ENCODE results near the gene DCUN1D2. TPM values are rescaled to one million over a fixed set of nuclear protein-coding genes. Genes with fewer than 3 reads are reported as not detected.

Gene DCUN1D2
- total and polyA plus RNA-seq, 10 donors: 6.3 to 33.1 (median 24.4) TPM

GRCh38 chr13:113433391-113433916 is 57.1 kb downstream of the DCUN1D2 start:
- intact Hi-C loops (cut with DNase I; ENCODE audit: low total_unique reads): no loop called here
- no peak overlapping the region for H3K27ac ChIP-seq

GRCh38 chr13:113432506-113433270 is 57.8 kb downstream of the DCUN1D2 start:
- intact Hi-C loops (cut with DNase I; ENCODE audit: low total_unique reads): no loop called here
- Histone ChIP-seq H3K9me3 (no peaks in the 10 kb centered on the region), H3K4me1 (no peaks in the 10 kb centered on the region), H3K36me3 (peaks cover 0 to 6% (median 0%) of the 10 kb centered on the region in 6 donors), H3K27ac (no peak overlapping the region), H3K4me3 (no peak overlapping the region), H3K27me3 (replicated peaks in 1 of 7) (no peaks in the 10 kb centered on the region)
- WGBS, 5 donors: 86 to 96% (median 90%) methylated on average over 27 to 34 of the region's 34 CpGs
- TF ChIP-seq POLR2AphosphoS5 (IDR thresholded peaks at IDR 0.05): no peak
- no peak for TF ChIP-seq POLR2A (IDR thresholded peaks at IDR 0.05)
- no peak for DNase-seq

More at GRCh38 chr13:113433391-113433916, 57.1 kb downstream of the DCUN1D2 start:
- no peaks in the 10 kb centered on the region for H3K27me3 ChIP-seq (replicated peaks in 1 of 7)
- no peak for DNase-seq
- H3K4me1 ChIP-seq: no peaks in the 10 kb centered on the region
- no peak overlapping the region for H3K4me3 ChIP-seq
- no peak for TF ChIP-seq CTCF (IDR thresholded peaks at IDR 0.05 in 8 of 11, conservative IDR thresholded peaks at IDR 0.05 in 3 of 11)
- no peaks in the 10 kb centered on the region for H3K9me3 ChIP-seq
- H3K36me3 ChIP-seq: peaks cover 0 to 6% (median 0%) of the 10 kb centered on the region in 6 donors
- 93 to 98% (median 94%) methylated on average over 21 of the region's 21 CpGs for WGBS, 5 donors

GRCh38 chr13:113431171-113431570 is 59.3 kb downstream of the DCUN1D2 start:
- 83 to 93% (median 92%) methylated on average over 9 to 22 of the region's 22 CpGs for WGBS, 5 donors
- Histone ChIP-seq H3K9me3 (no peaks in the 10 kb centered on the region), H3K4me3 (no peak overlapping the region), H3K27ac (no peak overlapping the region), H3K36me3 (peaks cover 0 to 6% (median 0%) of the 10 kb centered on the region in 6 donors), H3K4me1 (no peaks in the 10 kb centered on the region), H3K27me3 (replicated peaks in 1 of 7) (no peaks in the 10 kb centered on the region)
- DNase-seq: no peak
- no peak for TF ChIP-seq CTCF (IDR thresholded peaks at IDR 0.05 in 8 of 11, conservative IDR thresholded peaks at IDR 0.05 in 3 of 11)
- no peak for TF ChIP-seq POLR2AphosphoS5 (IDR thresholded peaks at IDR 0.05)
- TF ChIP-seq POLR2A (IDR thresholded peaks at IDR 0.05): no peak
- intact Hi-C loops (cut with DNase I; ENCODE audit: low total_unique reads): no loop called here

- no peaks in the 10 kb centered on the region for H3K27me3 ChIP-seq (replicated peaks in 1 of 7)
- H3K4me1 ChIP-seq: no peaks in the 10 kb centered on the region
- H3K27ac ChIP-seq: no peak overlapping the region
- no peaks in the 10 kb centered on the region for H3K9me3 ChIP-seq
- intact Hi-C loops (cut with DNase I; ENCODE audit: low total_unique reads): no loop called here
- H3K36me3 ChIP-seq: peaks cover 0 to 6% (median 0%) of the 10 kb centered on the region in 6 donors
- TF ChIP-seq POLR2AphosphoS5 (IDR thresholded peaks at IDR 0.05) (no peak), POLR2A (IDR thresholded peaks at IDR 0.05) (no peak), CTCF (IDR thresholded peaks at IDR 0.05 in 8 of 11, conservative IDR thresholded peaks at IDR 0.05 in 3 of 11) (no peak)
- no peak for DNase-seq
- no peak overlapping the region for H3K4me3 ChIP-seq
- 89 to 97% (median 94%) methylated on average over 19 to 23 of the region's 23 CpGs for WGBS, 5 donors
These were observed 60.0 kb downstream of the DCUN1D2 start for GRCh38 chr13:113430378-113431110.

Data from spleen (tissue), 11 donors.